Islet precursor cell (in vitro differentiated cells): Measurements from ENCODE around the gene CPA4.

Experiments used
- DNase-seq: peaks from one replicate; pipeline ENCODE4 v3.0.0-alpha.2; 2018

Gene CPA4

DNA sequence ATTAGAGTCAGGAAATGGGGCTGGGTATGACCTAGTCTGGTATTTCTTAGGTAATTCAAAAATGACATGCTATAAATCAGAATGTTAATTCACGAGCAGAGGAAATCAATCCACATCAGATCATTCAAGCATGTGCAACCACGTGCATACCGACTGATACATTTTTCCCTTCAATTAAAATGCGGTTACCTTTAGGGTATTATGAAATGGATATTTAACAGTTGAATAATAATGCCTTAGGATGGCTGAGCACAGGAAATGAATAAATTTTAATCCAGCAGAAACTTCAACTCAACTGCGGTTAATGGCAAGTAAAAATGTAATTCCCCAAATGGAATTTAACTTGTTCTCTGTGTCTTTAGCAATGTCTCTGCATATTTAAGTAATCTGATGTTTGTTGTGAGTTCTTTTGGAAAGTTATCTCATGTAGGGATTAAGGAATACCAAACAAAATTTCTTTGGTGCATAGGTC is 17.1 kb upstream of the CPA4 start:
- no peak for DNase-seq

DNA sequence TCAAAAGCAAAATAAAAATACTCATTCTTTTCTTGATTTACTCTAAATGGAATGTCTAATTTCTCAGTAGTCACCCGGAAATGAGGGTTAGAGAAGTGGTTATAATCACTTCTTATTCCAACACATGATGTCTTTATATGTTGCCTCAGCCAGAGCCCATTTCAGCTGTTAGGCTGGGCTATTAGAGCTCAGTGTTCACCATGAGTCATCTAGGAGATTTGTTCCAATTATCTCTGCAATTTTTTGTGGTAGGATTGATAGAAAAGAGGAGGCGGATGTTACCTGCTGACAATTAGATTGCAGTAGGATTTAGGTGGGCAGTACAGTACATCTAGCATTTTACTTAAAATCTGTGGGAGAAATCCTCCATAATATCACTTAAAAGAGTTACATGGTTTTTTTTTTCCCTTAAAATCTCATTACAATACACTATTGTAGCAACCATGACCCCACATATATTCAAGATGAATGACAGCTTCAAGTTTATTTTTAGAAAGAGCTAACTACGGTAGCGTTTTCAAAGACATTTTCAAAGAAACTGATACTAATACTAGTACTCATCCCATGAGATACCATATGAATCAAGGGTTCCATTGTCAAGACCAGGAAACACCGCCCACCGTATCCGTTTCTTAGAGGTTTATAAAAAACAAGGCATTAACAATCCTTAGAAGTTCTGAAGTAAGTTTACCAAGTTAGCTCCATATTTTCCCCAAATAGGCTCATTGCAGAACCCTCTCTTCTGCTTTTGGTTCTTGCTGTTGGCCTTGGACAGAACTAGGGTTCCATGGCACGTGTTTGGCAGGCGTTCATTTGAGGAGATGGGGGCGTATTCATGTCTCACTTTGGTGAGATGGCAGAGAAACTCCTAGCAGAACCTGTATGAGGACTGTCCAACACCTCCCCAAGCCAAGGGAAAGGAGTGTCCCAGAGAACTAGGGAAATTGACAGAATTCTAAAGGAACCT is 15.9 kb upstream of the CPA4 start:
- DNase-seq: no peak

DNA sequence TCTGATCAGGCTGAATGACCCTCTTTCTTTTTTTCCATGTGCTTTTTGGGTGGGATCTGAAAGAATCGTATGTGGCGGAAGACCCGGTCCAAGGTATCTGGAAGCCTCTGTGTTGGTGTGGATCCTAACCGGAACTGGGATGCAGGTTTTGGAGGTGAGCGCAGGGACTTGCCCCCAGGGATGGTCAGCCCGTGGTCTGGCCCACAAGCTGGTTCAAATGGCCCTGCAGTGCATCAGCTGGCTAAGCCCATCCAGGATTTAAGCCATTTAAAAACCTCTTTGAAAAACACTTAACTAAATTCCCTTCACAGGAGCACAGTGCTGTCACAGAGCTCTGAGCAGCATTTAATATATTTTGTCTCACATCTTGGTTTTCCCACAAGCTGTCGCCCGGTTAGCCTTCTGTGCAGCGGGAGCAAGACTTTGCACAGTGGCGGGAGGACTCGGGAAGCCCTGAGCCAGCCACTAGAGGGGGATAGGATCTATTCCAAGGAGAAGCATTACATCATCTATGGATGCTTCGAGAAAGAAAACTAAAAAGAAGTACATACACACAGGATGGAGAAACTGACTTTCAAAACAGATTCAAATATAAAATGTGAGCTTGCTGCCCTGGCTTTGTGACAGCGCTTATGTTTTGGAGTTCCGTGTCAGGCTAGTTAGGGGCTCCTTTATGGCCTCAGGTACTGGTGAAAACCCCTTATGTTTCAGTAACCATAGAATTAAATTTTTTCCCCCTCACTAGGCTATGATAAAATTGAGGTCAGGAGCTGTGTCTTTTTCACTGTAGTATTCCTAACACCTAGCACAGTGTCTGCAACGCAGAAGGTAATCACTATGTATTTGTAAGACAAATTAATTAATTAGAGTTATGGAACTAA is 15.0 kb upstream of the CPA4 start:
- DNase-seq: peak; percentile 88

DNA sequence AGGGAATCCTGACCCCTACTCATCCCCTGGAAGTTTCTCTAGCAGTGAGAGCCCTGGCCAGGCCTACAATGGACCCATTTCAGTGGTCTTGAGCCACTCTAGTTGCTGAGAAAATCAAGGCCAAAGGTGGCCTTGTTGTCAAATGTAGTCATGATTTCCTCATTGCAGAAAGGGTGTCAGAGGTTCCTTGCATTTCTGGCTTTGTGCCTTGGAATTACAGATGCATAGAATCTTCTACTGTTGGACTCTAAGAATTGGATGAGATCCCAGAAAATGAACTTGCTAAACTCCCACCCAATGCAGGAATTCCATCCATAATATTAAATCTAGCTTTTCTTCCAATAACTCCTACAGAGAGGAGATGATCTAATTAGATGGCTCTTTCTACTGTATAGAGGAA is 14.1 kb upstream of the CPA4 start:
- DNase-seq: no peak

DNA sequence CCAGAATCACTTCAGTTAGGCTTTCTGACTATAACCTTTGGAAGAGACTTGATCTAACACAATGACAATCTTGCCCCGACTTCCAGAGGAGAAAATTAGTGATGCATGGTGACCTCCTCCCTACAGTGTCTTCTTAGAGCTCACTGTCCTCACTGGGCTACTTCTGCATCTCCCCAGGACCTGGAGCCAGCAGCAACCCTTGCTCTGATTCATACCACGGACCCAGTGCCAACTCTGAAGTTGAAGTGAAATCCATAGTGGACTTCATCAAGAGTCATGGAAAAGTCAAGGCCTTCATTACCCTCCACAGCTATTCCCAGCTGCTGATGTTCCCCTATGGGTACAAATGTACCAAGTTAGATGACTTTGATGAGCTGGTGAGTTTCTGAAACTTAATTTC is 13.7 kb upstream of the CPA4 start:
- no peak for DNase-seq

DNA sequence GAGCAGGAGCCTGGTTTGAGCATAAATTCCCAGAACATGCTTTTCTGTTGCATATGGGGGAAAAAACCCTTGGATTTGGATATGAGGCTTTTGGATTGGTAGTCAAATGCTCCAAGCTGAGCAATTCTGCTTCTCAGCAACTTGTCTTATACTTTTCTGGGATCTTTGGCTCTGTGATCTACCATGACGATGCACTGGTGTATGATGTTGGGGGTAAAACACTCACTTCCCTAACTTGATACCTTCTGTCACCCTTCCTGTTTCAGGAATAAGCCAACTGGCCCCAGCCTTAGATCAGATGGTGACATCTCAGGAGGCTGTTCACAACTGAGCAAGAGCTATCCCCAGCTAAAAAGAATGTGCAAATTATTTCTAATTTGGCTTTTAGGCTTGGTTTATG is 13.1 kb upstream of the CPA4 start:
- DNase-seq: no peak

DNA sequence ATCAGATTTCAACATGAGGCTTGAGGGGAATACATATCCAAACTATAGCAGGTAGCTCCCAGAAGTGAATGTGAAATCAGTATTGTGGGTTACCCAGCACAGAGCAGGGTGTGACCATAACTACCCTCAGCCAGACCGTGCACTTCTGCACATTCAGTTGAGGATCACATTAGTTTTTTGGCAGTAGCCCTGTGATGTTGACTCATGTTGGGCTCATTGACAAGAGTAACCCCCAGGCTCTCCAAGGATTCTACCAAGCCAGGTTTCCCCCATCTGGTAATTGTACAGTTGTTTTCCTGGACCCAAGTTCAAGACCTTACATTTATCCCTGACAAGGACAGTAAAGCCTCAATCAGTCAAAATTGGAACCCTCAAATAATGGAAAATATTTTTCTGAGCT is 11.7 kb upstream of the CPA4 start:
- DNase-seq: no peak

DNA sequence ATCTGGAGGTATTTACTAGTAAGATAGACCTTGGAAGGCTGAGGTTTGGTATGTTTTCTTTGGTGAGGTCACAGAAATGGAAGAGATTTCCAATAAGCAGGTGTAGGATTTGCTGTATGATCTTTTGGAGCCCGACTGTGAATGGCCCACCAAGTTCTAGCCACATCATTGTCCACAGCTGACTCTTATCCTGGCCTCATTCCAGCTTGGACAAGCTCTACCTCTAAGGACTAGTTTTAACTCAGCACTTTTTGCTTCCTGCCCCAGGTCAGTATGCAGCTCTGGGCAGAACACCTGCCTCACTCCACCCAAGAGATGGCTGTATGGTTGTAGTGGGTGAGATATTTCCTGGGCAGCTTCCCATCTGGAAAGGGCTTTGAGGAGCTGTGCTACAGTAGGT is 6.1 kb upstream of the CPA4 start:
- no peak for DNase-seq

DNA sequence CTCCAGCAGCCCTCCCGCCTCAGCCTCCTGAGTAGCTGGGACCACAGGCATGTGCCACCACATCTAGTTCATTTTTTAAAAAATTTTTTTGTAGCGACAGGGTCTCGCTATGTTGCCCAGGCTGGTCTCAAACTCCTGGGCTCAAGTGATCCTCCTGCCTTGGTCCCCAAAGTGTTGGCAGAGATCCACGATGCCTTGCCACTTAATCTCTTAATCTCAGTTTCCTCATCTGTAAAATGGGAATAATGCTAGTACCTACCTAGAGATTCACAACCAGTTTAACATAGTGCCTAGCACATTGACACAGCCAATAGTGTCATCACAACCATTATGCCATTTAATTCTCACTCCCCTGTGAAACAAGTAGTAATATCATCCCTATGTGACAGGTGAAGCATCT is 4.8 kb upstream of the CPA4 start:
- no peak for DNase-seq

DNA sequence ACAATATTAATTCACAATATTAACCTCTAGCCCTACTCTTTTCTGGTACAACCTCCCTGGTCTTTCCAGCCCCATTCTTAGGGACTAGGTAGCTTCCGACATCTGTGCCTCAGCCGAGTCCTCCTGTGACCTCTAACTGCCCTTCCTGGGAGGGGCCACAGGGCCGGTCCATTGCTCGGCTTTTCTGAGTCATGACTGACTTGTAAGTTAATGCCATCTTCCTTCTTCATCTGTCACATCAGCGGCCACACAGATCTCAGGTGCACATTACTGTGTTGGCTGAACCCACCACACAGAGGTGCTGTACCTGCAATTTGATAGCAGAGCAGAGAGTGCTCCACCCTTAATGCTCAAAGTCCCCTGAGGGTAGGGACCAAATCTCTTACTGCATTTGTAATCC is 4.1 kb upstream of the CPA4 start:
- DNase-seq: no peak

DNA sequence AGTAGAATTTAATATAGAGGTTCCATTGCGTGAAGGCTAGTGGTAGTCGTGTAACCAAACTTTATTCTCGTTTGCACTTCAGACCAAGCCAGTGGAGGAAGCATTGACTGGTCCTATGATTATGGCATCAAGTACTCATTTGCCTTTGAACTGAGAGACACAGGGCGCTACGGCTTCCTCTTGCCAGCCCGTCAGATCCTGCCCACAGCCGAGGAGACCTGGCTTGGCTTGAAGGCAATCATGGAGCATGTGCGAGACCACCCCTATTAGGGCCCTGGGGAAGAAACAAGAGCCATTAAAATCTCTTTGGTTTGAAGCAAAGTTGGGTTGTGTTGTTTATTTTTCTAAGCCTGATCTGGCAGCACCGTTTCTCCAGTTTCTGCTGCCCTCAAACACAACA is 3.5 kb upstream of the CPA4 start:
- no peak for DNase-seq

DNA sequence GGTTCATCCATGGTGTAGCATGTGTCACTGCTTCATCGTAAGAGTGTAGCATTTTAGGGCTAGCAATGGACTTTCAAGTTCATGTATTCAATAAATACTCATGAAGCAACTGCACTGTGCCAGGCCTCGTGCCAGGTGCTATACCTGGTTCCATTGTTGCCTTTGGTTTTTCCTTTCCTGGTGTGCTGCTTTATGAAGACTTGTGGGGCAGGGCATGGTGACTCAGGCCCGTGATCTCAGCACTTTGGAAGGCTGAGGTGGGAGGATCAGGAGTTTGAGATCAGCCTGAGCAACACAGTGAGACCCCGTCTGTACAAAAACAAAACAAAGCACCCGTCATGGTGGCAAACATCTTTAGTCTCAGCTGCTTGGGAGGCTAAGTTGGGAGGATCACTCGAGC is 2.2 kb upstream of the CPA4 start:
- no peak for DNase-seq

DNA sequence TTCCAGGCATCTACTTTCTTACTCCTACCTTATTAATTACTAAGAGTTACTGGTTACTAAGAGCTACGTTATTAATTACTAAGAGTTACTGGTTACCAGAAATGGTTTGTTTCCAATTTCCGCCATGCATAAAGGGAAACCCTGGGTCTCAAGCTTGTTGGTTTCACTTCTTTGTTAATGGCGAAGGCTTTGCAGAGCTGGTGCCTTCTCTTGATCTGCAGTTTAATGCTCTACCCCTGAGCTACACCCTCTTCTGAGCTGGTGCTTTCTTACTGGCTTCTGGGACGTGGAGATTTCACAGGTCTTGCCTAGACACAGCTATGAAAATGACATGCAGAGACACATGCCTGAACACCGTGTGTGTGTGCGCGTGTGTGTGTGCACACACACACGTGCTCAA is 560 bp downstream of the CPA4 start:
- DNase-seq: no peak

DNA sequence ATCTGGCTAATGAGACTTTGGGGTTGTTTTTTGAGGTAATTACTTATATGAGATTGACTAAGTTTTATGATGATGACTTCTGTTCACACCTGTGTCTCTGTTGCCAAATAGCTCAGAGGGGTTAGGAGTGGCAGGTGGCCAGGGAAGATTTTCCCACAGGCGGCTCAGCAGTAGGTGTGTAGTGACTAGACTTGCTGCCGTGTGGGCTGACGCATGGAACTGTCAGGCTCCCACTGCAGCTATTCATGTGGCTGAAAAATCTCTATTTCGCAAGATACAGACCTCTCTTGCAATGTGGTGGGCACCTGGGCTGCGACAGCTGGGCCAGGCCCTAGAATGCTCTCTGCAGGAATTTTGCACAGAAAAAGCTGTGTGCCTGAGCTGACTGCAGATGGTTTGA is 1.4 kb downstream of the CPA4 start:
- DNase-seq: no peak

DNA sequence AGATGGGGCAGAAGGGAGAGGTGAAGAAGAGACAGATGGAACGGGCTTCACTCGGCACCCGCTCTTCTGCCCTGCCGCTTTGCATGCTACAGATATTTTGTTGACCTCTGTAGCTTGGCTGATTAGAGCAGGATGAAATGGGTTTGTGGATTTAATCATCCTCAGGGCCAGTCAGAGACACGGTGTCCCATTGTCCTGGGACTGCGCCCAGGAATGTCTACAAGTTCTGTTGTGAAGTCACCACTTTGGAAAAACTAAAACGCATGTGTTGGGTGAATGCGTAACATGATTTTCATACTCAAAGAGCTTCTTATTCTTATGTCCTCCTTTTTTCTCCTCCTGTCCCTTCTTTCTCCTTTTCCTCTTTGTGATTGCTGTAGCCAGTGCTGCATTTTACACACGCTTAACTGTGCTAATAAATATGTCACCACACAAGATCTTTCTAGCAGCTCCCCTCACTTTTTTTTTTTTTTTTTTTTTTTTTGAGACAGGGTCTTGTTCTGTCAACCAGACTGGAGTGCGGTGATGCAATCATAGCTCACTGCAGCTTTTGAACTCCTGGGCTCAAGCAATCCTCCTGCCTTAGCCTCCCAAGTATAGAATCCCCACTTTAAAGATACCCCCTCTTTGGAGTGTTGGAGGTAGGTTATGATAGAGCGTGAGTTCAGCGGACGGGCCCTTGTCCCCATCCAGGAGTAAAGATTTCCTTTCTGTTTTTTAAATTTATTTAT is 3.4 kb downstream of the CPA4 start:
- no peak for DNase-seq

DNA sequence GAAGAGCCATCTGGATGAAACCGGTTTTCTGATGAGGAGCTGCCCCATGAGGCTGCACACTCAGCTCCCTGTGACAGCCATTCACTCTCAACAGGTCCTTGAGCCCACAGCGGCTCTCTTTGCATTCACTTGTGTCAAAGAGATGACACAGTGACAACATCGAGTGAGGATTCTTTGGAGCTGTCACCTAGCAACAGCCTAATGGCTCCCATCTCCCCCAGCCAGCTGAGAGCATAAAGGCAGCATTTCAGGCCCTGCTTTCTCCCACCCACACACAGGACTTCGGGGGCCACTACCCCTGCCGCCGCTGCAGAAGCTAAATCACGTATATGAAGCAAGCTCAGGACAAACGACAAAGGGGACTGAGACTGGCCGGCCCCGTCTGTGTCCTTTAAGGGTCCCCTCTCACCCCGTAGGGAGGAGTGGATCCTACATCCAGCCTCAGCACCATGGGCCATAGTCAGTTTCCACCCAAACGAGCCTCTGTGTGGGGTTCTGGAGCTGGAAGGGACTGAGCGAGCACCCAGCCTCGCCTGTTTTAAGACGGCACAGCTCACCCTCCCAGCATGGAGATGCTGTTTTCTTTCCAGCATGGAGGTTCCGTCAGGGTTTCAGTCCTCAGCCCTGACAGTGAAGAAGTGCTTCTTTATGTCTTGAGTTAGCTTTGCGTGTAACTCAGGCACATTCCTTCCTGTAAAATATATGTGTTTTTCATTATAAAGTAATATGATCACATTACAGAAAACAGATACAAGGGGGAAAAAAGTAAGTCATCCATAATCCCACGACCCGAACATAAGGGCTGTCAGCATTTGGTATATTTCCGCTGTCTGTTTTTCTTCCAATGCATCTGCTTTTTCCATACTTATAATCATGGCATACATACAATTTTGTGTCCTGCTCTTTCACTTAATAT is 4.9 kb downstream of the CPA4 start:
- DNase-seq: no peak

DNA sequence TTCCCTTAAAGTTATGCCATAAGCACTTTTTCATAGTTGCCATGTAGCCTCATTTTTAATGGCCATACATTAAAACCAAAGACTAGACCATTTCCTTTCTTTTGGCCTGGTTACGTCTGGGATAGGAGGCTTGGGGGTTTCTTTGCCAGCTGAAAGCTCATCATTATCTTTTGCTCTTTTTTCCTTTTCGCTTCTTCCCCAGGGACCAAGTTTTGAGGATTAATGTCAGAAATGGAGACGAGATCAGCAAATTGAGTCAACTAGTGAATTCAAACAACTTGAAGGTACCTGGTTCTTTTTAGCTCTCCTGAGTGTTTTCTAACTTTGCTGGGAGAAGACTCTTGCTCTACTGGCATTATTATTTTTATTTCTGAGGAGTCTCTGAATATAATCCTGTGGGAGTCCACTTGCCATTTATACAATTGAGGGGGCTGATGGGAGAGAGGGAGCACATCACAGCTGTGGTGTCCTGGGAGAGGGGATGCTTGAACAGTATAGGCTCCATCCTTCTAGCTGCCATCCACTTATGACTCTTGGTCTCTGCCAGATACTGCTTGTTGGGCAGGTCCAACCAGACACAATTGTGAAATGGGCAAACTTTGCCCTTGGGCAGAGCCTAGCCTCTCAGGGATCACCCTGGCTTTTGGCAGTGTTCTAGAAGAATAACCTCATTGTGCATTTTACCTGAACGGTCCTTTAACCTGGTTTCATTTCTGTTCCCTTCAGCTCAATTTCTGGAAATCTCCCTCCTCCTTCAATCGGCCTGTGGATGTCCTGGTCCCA is 5.8 kb downstream of the CPA4 start:
- DNase-seq: no peak

DNA sequence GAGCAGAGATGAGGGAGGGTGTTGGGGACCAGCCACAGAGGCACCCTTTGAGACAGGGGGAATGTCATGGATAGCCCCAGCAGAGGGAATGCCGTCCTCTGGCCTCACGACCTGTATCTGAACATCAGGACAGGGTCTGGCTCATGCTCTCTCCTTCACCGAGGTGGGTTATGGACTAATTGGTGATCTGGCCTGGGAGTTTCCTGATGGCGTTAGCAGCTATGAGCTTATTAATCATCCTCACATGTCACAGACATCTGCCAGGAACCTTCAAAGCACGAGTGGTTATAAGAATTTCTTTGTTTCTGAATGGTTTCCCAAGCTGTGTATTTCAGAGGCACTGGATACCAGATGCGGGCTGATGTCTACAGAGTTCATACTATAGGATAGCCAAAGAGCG is 6.9 kb downstream of the CPA4 start:
- no peak for DNase-seq

DNA sequence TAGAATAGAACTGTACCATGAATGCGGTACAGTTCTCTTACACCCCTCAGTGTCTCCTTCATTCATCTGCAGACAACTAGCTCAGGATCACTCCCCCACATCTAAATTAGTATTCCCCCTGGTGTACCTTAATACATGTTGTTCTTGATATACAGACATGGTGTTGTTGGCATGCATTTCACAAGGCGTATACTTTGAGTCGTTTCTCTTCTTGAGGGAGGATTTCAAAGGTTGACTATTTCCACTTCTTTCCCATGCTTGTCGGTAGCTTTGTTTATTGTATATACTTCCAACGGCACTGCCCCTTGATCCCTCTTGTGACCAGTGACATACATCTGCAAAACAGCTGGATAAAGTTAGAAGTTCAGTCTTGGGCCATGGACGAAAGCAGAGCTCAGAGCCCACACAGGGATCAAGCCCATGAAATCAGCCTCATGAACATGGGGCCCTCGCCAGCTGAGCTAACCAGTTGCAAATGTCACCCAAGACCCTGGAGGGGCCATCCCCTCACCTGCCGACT is 8.6 kb downstream of the CPA4 start:
- no peak for DNase-seq

DNA sequence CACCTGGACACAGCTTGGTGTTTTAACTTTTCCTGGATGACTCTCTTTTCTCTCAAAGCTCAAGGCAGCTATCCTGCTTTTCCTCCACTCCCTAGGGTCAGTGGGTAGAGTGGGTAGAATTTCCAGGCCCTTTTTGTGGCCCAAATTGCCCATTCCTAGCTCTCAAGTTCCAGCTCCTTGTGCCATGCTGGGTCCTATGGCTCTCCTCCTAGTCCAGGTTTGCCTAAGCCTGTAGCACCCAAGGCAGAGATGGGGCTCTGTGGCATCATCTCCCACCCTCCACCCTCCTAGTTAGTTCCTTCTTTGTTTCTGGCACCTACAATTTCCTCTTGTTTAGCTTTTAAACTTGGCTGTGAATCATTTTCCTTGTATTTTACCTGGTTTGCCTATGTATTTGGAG is 9.7 kb downstream of the CPA4 start:
- no peak for DNase-seq

DNA sequence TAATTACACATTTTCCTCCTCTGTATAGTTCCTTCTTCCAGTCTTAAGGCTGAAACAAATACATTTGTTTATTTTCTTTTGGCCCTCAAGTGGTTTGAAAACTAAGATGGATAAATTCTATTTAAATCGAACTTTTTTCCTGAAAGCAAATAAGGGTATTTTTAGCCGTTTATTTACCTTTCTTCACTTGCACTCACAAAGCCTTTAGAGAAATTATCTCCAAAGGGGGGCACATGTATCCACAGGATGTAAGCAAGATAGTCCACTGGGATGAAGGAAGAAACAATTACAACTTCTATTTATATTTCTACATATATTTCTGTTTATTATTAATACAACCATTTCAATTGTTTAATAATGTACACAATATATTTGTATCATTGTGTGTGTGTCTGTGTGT is 10.2 kb downstream of the CPA4 start:
- DNase-seq: no peak
